HEK293T (cell line): ENCODE measurements around the gene GPR55.

Source experiments
- CTCF ChIA-PET: fragments of 350-600 bp; formaldehyde crosslinking; extraction: SDS; loops from one replicate; lab custom pipeline; 2021; ENCODE audit warnings: antibody characterized with exemption, inconsistent platforms; lab: Yijun Ruan, JAX
- POLR2A ChIA-PET: fragments of 350-600 bp; formaldehyde crosslinking; extraction: SDS; loops from one replicate; lab custom pipeline; 2020; ENCODE audit warnings: antibody characterized with exemption, inconsistent platforms; lab: Yijun Ruan, JAX
- DNase-seq: peaks from one replicate; pipeline ENCODE4 v3.0.0; 2012; ENCODE audit warnings: mixed read lengths; ENCODE audit errors: extremely low spot score
- ARNT ChIP-seq: fragments of 450-650 bp; IDR thresholded peaks from 2 replicates; pipeline ENCODE4 v1.6.1; 2017; ENCODE audit warnings: mild to moderate bottlenecking
- BHLHE40 ChIP-seq: fragments of 450-650 bp; IDR thresholded peaks from 2 replicates; pipeline ENCODE4 v1.6.1; 2016; ENCODE audit warnings: mild to moderate bottlenecking, moderate library complexity, borderline replicate concordance
- CTBP1 ChIP-seq: fragments of 450-650 bp; IDR thresholded peaks from 2 replicates; pipeline ENCODE4 v1.6.1; 2016; ENCODE audit warnings: borderline replicate concordance
- ELF4 ChIP-seq: fragments of 450-650 bp; IDR thresholded peaks from 2 replicates; pipeline ENCODE4 v1.6.1; 2017; ENCODE audit warnings: antibody characterized with exemption
- FOXA1 ChIP-seq: fragments of 450-650 bp; IDR thresholded peaks from 2 replicates; pipeline ENCODE4 v1.6.1; 2016; ENCODE audit warnings: mild to moderate bottlenecking
- FOXK2 ChIP-seq: fragments of 450-650 bp; IDR thresholded peaks from 2 replicates; pipeline ENCODE4 v1.6.1; 2016; ENCODE audit warnings: mild to moderate bottlenecking
- FOXM1 ChIP-seq: fragments of 450-650 bp; IDR thresholded peaks from 2 replicates; pipeline ENCODE4 v1.6.1; 2017; ENCODE audit warnings: mild to moderate bottlenecking, borderline replicate concordance
- HDGF ChIP-seq: fragments of 450-650 bp; IDR thresholded peaks from 2 replicates; pipeline ENCODE4 v1.6.1; 2017; ENCODE audit warnings: antibody characterized with exemption, borderline replicate concordance
- L3MBTL2 ChIP-seq: fragments of 450-650 bp; conservative IDR thresholded peaks from 2 replicates; pipeline ENCODE4 v1.6.1; 2016; ENCODE audit warnings: mild to moderate bottlenecking
- LEF1 ChIP-seq: fragments of 450-650 bp; IDR thresholded peaks from 2 replicates; pipeline ENCODE4 v1.6.1; 2017; ENCODE audit warnings: mild to moderate bottlenecking, borderline replicate concordance
- NFRKB ChIP-seq: fragments of 450-650 bp; IDR thresholded peaks from 2 replicates; pipeline ENCODE4 v1.6.1; 2016; ENCODE audit warnings: mild to moderate bottlenecking, moderate library complexity
- SP1 ChIP-seq: fragments of 450-650 bp; IDR thresholded peaks from 2 replicates; pipeline ENCODE4 v1.6.1; 2017
- SUZ12 ChIP-seq: fragments of 450-650 bp; IDR thresholded peaks from 2 replicates; pipeline ENCODE4 v1.6.1; 2016; ENCODE audit warnings: mild to moderate bottlenecking
- TARDBP ChIP-seq: fragments of 450-650 bp; IDR thresholded peaks from 2 replicates; pipeline ENCODE4 v1.6.1; 2016
- ZNF384 ChIP-seq: fragments of 450-650 bp; IDR thresholded peaks from 2 replicates; pipeline ENCODE4 v1.6.1; 2016
- TF ChIP-seq, protein P1 (sequence below): fragments of 450-650 bp; IDR thresholded peaks from 2 replicates; pipeline ENCODE4 v1.6.1; 2016

The GPR55 gene

DNA sequence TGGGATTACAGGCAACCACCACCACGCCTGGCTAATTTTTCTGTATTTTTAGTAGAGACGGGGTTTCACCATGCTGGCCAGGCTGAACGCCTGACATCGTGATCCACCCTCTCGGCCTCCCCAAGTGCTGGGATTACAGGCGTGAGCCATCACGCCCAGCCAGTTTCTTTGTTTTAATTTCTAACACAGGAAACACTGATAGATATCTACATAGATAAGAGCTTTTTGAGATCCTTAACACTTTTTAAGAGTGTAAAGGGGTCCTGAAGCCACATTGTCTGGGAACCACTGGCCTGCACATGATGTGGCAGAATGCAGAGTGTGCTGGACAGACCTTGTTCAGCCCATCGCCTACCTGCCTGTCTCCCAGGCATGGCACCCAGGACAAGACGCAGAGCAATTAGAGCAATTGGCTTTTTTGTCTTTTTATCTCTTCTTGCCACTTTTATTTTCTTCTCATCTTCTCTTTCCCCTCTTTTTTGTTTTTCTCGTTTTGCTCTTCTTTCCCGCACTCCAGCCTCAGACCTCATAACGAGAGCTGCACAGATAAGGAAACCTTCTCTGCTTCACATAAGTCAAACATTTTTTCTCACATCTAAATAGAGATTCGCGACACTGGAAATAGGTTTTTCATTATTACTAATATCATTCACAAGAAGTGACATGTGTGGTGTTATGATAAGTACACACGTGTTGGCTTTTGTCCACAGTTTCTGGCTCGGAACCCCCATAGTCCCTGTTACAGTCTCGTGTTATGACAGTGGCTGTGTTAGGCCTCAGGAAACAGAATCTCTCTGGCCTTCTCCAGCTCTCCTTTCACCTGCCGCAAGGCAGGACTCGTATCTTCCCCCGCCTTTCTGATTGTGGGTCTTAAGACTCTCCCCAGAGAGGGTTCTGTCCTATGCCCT is 25.2 kb upstream of the GPR55 start:
- CTCF ChIA-PET, result interaction anchor here (0.6 kb wide), 1 partner anchor 29 kb away, joined by 3 read pairs; no protein-coding TSS in a partner anchor
- TF ChIP-seq ZNF384 (no peak), BHLHE40 (no peak), SUZ12 (no peak), LEF1 (no peak), TARDBP (no peak), L3MBTL2 (no peak), SP1 (no peak), CTBP1 (no peak), FOXA1 (no peak), ELF4 (no peak), ARNT (no peak), NFRKB (no peak)
- TF ChIP-seq, protein P1, sequence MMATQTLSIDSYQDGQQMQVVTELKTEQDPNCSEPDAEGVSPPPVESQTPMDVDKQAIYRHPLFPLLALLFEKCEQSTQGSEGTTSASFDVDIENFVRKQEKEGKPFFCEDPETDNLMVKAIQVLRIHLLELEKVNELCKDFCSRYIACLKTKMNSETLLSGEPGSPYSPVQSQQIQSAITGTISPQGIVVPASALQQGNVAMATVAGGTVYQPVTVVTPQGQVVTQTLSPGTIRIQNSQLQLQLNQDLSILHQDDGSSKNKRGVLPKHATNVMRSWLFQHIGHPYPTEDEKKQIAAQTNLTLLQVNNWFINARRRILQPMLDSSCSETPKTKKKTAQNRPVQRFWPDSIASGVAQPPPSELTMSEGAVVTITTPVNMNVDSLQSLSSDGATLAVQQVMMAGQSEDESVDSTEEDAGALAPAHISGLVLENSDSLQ, result no peak
- POLR2A ChIA-PET, result no interaction called here
- no peak for DNase-seq

GRCh38 chr2:230947908-230948365 is 22.9 kb upstream of the GPR55 start:
- TF ChIP-seq ELF4, result no peak
- TF ChIP-seq LEF1, result no peak
- no peak for TF ChIP-seq FOXA1
- no peak for TF ChIP-seq ARNT
- no peak for TF ChIP-seq FOXM1
- no peak for TF ChIP-seq FOXK2
- TF ChIP-seq TARDBP, result no peak
- no peak for DNase-seq
- POLR2A ChIA-PET, result no interaction called here
- CTCF ChIA-PET, result no interaction called here

GRCh38 chr2:230947235-230947576 is 22.2 kb upstream of the GPR55 start:
- TF ChIP-seq L3MBTL2 (no peak), CTBP1 (no peak), HDGF (no peak)
- ChIA-PET CTCF (interaction anchor here (1.1 kb wide), 1 partner anchor 23 kb away, joined by 3 read pairs; no protein-coding TSS in a partner anchor), POLR2A (no interaction called here)
- DNase-seq, result no peak

GRCh38 chr2:230946429-230947234 is 21.6 kb upstream of the GPR55 start:
- POLR2A ChIA-PET, result no interaction called here
- TF ChIP-seq TARDBP, result no peak
- TF ChIP-seq ARNT, result no peak
- TF ChIP-seq SUZ12, result no peak
- no peak for TF ChIP-seq FOXK2
- no peak for TF ChIP-seq NFRKB
- no peak for DNase-seq
- CTCF ChIA-PET, result interaction anchor here (1.1 kb wide), 1 partner anchor 22 kb away, joined by 3 read pairs; no protein-coding TSS in a partner anchor

- no peak for DNase-seq
- ChIA-PET POLR2A (no interaction called here), CTCF (no interaction called here)
- no peak for TF ChIP-seq NFRKB
- no peak for TF ChIP-seq FOXA1
- TF ChIP-seq L3MBTL2, result no peak
- TF ChIP-seq CTBP1, result no peak
- TF ChIP-seq ZNF384, result no peak
- TF ChIP-seq, protein P1, result no peak
- no peak for TF ChIP-seq ELF4
- TF ChIP-seq FOXM1, result no peak
- no peak for TF ChIP-seq ARNT
- no peak for TF ChIP-seq FOXK2
- TF ChIP-seq TARDBP, result no peak
- no peak for TF ChIP-seq LEF1
- no peak for TF ChIP-seq HDGF
- no peak for TF ChIP-seq SUZ12
Measured at GRCh38 chr2:230944757-230945372, 19.8 kb upstream of the GPR55 start.

GRCh38 chr2:230944123-230944653 is 19.1 kb upstream of the GPR55 start:
- no peak for DNase-seq
- TF ChIP-seq ARNT (no peak), NFRKB (no peak), BHLHE40 (no peak), FOXA1 (no peak), ZNF384 (no peak), L3MBTL2 (no peak), FOXK2 (no peak), TARDBP (no peak), LEF1 (no peak), SP1 (no peak)
- TF ChIP-seq, protein P1, result no peak
- ChIA-PET POLR2A (no interaction called here), CTCF (no interaction called here)
